Measurements from ENCODE around the gene P3H2.
"Not testable (repeated sequence)": the region's sequence is repeated elsewhere in the genome, so short reads cannot be mapped to it uniquely, and the experiment has no call there.

The P3H2 gene

DNA sequence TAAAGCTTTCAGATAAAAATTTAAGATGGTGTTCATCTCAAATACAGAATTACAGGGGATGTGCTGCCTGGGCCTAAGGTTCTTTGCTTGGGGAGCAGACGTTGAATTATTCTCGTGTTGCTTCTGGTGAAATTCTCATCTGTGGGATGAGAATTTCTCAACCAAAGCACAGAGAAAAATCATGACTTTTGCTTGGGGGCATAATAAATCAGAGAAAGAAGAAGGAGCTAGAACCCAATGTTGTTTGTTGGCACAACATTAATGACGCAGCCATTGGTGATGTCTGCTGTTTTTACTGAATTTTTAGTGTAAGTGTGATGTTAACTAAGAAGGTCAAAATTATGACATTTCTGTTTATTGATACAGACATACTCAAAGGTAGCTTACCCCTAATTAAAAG, 35.7 kb downstream of the P3H2 start:
- no peak for DNase-seq (ENCODE audit: low read depth)

DNA sequence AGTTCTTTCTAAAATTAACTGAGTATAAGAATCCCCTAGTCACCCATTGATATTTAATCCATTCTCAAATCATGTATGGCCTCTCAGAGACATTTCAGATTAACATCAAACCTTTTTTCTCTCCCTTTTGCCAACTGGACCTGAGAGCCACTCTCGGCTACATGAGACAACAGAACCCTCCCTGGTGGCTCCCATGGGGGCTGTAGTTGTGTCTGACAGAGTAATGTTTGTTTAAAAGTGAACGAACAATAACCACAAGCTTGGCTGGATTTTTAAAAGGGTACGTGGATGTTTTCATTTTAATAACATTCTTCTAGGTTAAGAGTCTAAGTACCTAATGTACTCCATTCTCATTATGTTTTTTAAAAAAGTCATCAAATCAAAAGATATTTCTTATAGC, 37.1 kb downstream of the P3H2 start:
- no peak for DNase-seq (ENCODE audit: low read depth)

DNA sequence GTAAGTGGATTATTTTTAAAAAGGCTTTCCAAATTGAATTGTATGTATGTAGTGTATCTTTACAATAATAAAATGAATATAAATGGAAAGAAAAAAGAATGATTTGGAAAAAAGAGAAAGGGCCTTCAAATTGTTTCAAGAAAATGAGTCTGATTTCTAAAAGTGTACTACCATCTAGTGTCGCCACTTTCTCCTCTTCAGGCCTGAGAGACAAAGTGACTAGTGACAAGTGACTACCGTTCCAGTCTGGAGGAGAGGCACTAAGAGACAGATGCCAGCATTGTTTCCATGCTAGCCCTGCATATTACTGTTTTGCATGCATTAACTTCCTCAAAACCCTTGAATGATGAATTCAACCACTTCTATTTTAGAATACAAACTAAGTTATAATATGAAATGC, 39.3 kb downstream of the P3H2 start:
- DNase-seq (ENCODE audit: low read depth) = no peak

DNA sequence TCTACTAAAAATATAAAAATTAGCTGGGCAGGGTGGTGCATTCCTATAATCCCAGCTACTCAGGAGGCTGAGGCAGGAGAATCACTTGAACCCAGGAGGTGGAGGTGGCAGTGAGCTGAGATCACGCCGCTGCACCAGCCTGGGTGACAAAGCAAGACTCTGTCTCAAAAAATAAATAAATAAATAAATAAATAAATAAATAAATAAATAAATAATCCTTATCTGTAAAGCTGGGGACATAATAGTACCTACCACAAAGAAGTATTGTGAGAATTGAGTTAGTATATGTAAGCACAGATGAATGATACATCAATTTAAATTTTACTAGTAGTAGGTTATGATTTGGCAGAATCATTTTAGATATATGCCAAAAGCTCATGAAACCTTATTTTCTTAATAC, 41.5 kb downstream of the P3H2 start:
- DNase-seq (ENCODE audit: low read depth) = not testable (repeated sequence)

DNA sequence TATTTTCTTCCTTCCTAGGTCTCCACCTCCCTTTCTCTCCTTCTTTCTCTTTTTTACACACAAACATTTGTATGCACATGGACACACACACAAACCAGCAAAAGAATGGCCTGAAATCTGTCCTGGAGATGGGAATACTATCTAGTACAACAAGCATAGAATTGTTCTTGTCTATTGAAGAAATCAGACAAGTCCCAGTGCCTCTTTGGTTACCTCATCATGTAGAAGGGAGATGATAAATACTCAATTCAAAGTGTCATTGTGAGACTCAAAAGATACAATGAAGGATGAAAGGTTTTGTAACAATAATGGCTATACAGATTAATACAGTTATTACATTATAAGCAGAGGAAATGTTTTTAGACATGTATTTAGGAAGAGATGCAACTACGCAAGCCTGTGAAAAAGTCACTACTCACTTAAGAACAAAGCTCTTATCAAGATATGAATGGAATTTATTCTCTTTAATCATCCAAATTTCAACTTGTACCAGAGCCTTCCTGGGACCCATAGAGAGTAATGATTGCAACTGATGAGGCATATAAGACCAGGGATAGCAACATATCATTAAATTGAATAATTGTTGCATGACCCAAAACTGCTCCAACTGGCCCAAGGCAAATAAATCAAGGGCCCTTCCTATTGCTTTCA, 43.2 kb downstream of the P3H2 start:
- DNase-seq (ENCODE audit: low read depth) = no peak

DNA sequence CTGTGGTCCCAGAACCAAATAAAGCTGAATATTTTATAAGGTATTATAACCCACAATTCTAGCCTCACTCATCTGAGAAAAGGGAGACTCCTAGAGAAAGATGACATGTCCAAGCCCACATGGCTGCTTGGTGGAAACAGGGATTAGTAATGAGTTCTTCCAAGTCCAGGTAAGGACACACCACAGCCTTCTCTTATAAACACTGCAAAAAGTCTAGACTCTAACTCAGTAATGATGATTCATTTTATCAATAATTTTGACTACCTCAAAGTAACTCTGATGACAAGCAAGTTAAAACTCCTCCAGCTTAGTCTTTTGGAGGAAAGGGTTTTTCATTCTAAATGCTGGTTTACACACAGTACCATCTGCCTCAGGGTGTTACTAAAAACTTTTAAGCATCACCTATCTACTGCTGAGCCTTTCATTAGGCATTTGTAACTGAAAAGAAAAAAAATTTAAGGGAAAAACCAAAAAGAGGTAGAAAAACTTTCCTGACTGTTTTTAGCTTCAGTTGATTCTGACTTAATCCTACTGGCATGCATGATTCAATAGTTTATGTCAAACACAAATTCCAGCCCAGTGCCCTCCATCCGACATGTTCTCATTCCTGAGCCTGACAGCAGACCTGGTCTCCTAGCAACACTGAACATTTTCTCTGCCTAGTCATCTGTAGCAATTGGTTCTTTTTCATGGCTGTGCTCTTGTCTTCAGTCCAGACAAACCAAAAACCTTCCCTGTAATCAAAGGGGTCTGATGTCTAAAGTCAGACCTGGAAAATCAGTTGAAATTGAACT, 43.9 kb downstream of the P3H2 start:
- DNase-seq (ENCODE audit: low read depth) = peak; percentile 96

DNA sequence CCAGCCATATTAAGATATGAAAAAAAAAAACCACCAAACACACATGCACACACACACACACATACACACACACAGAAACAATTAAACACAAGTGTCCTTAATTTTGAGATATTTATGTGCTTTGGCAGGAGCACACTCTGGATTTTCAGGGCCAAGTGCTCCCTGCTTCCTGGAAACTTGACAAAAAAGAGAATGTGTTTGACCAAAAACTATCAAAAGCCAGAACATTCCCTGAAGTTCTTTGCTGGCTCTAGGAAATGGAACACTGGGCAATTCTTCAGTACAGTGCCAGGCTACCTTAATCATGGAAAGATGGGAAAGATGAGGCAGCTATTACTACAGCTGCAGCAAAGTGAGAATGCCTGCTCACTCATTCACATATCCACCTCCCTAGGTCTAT, 44.6 kb downstream of the P3H2 start:
- DNase-seq (ENCODE audit: low read depth) = peak; percentile 94

DNA sequence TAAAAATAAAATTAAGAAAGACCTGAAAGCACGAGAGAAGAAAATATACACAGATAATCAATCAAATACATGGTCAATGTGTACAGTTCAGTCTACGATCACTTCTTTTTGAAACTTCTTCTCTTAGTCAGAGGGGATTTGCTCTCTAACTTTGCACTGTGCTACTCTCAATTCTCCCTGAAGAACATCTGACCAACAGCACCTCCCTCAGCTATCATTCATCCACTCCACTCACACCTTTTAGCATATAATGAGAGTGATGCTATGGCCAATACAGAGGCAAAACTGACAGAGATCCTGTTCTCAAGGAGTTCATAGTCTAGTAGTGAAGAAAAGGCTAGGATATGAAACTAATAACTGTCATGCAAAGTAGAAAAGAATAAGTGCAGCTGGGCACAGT, 45.9 kb downstream of the P3H2 start:
- no peak for DNase-seq (ENCODE audit: low read depth)

DNA sequence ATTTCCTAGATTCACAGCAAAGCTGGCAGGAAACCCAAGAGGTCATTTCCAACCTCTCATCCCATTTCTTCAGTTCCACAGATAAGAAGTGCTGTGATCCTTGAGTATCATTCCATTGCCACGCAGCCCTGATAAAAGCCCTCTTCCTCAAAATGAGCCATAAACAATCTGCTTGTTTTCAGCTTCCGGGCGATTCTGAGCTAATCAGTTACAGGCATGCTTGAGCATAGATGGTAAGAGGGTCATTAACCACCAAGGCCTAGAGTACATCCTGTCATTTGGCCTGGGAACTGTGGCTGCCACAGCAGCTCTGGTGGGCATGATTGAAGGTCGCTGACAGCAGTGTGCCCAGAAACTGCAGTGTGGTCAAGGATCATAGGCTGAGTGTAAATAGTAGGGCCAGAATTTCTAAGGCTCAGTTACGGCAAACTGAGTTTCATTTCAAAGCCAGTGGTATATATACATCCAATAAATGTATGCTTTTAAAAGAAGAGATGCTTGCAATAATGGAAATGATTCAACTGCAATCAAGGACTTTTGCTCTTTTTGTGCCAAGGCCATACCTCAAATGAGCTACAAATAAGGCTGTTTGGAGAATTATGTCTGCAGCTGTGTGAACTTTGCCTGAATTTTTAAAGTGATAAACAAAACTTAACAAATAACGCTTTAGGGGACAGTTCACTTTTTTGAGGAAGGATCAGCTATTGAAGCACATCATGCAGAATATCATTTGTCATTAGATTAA, 47.3 kb downstream of the P3H2 start:
- no peak for DNase-seq (ENCODE audit: low read depth)

DNA sequence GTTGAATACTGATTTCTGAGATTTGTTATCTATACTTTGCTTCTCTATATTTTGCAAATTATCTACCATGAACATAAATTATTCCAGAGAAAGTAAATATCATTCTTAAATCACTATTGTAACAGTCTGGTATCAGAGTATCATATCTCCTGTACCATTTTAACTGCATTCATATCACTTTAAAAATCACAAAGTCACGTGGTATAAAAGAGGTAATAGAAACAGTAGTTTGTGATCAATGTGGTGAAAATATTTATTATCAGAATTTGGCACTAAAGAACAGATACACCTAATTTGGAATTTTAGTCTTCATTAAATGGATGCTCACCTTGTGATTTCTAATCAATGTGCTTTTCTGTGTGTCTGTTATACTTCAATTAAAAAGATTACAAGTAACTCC, 47.8 kb downstream of the P3H2 start:
- DNase-seq (ENCODE audit: low read depth) = no peak

DNA sequence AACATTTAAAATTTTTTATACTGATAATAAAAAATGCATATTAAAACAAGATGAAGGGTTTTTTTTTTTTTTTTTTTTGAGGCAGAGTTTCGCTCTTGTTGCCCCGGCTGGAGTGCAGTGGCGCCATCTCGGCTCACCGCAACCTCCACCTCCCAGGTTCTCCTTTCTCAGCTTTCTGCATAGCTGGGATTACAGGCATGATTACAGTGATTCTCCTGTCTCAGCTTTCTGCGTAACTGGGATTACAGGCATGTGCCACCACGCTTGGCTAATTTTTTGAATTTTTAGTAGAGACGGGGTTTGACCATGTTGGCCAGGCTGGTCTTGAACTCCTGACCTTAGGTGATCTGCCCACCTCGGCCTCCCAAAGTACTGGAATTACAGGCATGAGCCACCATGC, 48.8 kb downstream of the P3H2 start:
- not testable (repeated sequence) for DNase-seq (ENCODE audit: low read depth)

DNA sequence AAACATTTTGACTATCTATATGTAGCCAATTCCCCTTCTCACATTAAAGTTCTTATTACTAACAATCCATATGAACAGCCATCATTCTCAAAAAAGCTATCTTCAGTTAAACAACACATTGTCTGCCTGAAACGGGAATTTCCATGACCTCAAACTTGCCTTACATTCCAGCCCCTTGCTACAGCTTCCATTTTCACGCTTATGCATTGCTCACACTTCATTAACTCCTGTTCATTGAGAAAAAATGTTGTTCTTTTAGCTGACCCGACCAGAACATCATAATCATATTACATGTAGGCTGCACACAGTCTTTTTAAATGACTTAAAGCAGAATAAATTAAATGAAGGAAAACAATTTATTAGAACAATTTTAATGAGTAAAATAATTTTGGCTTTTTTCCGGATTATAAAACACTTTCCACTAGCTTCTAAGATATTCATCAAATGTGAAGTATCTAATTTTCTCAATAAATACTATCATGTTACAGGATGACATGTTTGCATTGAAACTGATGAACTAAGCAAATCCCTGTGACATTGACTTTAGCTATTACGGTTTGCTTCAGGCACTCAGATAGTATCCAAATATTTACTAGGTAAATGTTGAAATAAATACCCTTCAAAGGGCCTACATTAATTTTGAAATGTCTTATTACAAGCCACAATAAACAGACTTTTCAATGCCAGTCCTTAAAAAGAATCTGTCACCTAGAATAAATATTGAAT, 49.9 kb downstream of the P3H2 start:
- no peak for DNase-seq (ENCODE audit: low read depth)

DNA sequence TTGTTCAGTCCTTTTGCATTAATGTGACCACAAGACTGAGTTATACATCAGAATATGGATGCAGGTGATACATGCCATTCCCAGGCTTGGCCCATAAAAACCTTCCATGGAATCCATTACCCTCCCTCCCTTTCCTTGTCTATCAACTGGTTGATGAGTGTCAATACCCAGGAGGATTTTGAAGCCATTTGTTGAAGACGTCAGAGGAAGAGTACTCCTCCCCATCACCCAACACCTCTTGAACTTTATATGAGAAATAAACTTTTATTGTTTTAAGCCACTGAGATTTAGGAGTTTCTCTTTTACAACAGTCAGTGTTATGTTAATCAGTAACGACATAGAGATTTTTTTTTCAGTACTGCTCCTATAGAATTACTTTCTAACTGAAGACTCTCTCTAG, 55.5 kb downstream of the P3H2 start:
- DNase-seq (ENCODE audit: low read depth) = no peak

DNA sequence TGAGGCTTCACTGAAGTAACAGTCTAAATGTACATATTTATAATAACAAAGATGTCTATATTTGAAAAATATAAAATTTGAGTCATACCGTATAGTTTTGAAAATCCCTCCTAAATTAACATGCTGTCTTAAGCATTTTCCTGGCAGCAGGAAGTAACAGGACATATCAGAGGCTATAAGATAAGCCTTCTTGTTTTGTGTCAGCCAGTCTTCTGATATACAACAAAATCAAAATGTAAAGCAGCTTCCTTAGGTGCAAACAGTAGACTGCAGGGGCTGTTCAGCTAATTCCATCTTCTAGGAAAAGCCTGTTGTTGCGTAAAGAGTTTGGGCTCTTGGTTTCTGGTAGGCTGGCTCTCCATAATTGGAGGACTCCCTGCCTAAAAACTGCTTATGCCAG, 56.0 kb downstream of the P3H2 start:
- no peak for DNase-seq (ENCODE audit: low read depth)

DNA sequence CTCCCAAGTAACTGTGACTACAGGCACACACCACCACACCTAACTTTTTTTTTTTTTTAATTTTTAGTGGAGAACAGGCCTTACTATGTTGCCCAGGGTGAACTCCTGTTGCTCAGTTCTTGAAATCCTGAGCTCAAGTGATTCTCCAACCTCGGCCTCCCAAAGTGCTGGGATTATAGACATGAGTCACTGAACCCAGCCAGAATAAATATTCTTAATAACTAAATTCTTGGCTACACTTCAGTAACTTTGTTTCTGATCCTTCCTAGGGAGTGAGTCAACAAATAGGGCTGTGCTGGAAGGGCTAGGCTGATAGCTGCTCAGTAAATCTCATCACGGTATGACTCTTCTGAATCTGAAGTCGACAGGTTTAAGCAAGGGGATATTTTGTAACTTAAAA, 56.6 kb downstream of the P3H2 start:
- DNase-seq (ENCODE audit: low read depth) = peak; percentile 80

DNA sequence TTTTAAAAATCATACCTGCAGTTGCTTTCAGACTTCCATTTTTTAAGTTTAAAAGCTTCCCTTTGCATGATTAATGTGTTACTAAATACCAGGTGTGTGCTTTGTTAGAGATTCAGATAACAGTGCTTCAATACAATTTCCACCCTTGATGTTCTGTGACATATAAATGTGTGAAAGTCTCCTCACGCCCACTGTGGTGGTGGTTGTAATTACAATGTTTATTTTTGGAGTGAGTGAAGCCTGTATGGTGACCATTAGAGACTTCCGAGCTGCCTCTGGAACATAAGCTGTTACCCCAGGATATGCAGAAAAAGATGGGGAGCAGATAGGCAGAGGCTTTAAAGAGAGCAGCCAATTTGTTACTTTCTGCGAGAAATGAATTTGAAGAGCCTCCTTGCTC, 57.2 kb downstream of the P3H2 start:
- no peak for DNase-seq (ENCODE audit: low read depth)

DNA sequence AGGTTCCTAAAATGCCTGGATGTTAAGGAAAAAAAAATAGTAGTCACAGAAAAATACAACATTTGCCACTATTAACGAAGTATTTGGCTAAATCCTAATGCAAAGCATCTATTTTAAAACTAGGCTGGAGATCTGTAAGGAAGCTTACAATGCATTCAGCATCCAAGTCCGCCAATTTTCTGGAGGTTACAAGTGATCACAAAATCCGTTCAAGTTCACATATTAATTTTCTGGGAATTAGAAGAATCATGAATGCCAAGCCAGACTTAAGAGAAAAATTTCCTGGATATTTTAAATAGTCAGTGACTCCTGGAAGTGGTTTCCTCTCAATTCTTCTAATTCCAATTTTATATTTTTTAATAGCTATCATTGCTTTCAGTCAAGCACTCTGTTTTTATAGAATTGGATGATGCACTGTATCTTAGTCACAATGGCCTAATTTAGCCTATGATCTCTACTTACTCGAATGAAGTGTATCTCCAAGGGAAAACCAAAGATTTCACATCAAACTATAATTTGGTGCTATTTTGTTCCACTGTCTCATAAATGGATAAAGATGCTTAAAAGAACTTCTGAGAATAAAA, 60.4 kb downstream of the P3H2 start:
- no peak for DNase-seq (ENCODE audit: low read depth)

DNA sequence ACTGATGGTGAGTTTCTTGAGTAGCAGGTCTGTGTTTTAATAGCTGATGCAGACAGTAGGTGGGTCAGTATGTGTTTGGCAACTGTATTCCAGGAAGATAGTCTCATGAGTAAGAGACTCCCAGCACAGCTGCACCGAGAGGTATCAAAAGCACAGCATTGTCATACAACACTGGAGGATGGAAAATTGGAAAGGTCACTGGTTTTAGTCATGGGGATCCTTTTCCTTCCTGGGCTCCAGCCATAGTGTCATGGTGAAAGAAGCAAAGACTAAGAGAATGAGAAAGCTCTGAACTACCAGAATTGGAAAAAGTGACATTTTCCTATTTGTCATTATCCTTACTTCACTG, 61.5 kb downstream of the P3H2 start:
- DNase-seq (ENCODE audit: low read depth) = peak; percentile 76

DNA sequence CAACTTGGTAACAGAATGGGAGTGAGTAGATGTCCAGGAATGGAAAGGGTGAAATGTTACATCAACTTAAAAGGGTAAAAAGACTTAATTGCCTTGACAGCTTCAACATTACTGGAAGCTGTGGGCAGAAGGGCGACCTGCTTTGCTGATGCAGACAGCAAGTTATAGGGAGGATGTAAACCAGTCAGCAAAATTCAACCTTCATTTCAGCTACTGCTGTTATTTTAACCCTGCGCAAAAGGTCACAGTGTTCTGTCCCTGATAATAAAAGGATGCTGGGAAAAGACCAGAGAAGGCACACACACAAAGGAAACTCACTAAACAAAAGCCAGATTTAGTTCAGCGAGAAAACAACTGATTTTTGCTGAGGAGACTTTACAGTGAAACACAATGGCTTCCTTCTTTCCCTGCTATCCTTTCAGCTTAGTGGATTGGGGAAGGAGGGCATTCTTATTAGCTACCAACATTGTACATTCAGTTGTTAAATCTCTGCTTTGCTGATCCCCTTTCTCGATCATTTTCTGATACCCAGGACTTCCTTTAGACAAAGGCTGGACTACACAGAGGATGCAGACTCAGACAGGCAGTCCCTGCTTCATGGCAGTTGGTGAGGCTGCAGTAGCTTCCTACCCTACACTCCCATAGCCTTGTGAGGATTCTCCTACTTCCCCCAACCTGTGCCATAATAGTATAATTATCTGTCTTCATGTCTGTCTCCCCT, 62.0 kb downstream of the P3H2 start:
- DNase-seq (ENCODE audit: low read depth) = no peak

DNA sequence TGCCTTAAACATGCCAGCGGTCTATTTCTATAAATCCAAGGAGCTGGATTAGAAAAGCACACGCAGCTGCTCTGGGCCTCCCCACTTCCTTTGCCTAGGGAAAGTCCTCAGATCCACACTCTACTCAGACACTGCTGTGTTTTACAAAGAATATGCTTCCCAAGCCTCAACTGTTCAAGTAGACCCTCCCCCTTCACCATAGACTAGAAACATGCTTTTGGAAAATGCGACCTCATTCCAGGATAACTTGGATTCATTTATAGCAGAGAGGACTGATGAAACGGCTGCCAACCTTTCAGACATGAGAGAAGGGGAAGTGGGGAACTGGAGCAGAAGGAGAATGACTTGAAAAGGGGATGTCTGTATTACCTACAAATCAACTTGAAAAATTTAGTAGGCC, 64.0 kb downstream of the P3H2 start:
- no peak for DNase-seq (ENCODE audit: low read depth)

DNA sequence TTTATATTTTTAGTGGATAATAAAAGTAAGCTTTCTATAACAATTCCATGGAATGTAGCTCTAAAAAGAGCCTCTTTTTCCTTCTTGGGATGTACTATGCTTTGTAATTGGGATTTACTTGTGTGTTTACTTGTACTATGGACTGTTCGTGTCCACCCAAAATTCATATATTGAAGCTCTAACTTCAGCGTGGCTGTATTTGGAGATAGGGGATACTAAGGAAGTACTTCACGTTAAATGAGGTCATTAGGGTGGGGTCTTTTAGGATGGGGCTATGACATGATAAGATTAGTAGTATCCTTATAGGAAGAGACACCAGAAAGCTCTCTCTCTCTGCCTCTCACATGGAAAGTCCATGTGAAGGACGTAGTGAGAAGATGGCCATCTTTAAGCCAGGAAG, 64.9 kb downstream of the P3H2 start:
- DNase-seq (ENCODE audit: low read depth) = no peak

Measured in fibroblast of gingiva (primary cell).